H1 (cell line): Measurements from ENCODE around the gene PDC. TPM values are rescaled to one million over a fixed set of nuclear protein-coding genes. Genes with fewer than 3 reads are reported as not detected.

Experiments used
- CTCF ChIA-PET: fragments of 300-600 bp; sonication (Branson Sonifier 250); formaldehyde crosslinking; loops from one replicate; lab custom pipeline; 2021; ENCODE audit not compliant: partially characterized antibody; lab: Charles Lee
- POLR2A ChIA-PET: fragments of 300-600 bp; sonication (Branson Sonifier 250); formaldehyde crosslinking; loops from one replicate; lab custom pipeline; 2021; ENCODE audit warnings: inconsistent platforms; ENCODE audit not compliant: partially characterized antibody; lab: Charles Lee
- DNase-seq, 2 experiments: peaks; one replicate each; pipeline versions ENCODE4 v3.0.0 to v3.0.0-alpha.2; 2010 to 2022; ENCODE audit warnings: low spot score in 2 of 2, low read depth in 1 of 2, mixed read lengths in 1 of 2
- FAIRE-seq: peaks from 2 replicates; lab custom pipeline; 2011; peaks lifted over from hg19 to GRCh38; lab: Jason Lieb, UNC
- H2AFZ ChIP-seq: 2 replicates; pipeline ENCODE4 v1.8.1; 2012; ENCODE audit warnings: low read length, inconsistent platforms
- H2AK5ac ChIP-seq: 2 replicates; pipeline ENCODE4 v1.6.1; 2013; ENCODE audit warnings: low read depth, low read length
- H2BK120ac ChIP-seq: replicated peaks from 2 replicates; pipeline ENCODE3; 2013; ENCODE audit warnings: low read depth, low read length, inconsistent platforms
- H2BK12ac ChIP-seq: 2 replicates; pipeline ENCODE4 v1.6.1; 2013; ENCODE audit warnings: low read depth, low read length
- H2BK15ac ChIP-seq: 2 replicates; pipeline ENCODE4 v1.6.1; 2013; ENCODE audit warnings: low read length
- H2BK20ac ChIP-seq: 2 replicates; pipeline ENCODE4 v1.6.1; 2013; ENCODE audit warnings: low read length
- H2BK5ac ChIP-seq: 2 replicates; pipeline ENCODE4 v1.6.1; 2013; ENCODE audit warnings: low read depth, low read length
- H3K14ac ChIP-seq: 2 replicates; pipeline ENCODE4 v1.6.1; 2013; ENCODE audit warnings: inconsistent platforms; ENCODE audit not compliant: insufficient read length
- H3K18ac ChIP-seq: 2 replicates; pipeline ENCODE4 v1.6.1; 2013; ENCODE audit warnings: low read length; ENCODE audit errors: extremely low read depth
- H3K23ac ChIP-seq: 2 replicates; pipeline ENCODE4 v1.6.1; 2013; ENCODE audit warnings: inconsistent platforms; ENCODE audit not compliant: insufficient read length
- H3K23me2 ChIP-seq: 2 replicates; pipeline ENCODE4 v1.6.1; 2013; ENCODE audit warnings: low read depth, low read length
- H3K27ac ChIP-seq: 2 replicates; pipeline ENCODE4 v1.6.1; 2011; ENCODE audit warnings: low read depth, low read length, inconsistent platforms
- H3K27me3 ChIP-seq, 4 experiments: replicated peaks in 1 of 4; 1 replicate in 1 of 4; 2 replicates in 3 of 4; pipeline versions ENCODE4 v1.6.1 to v1.8.1; 2011 to 2013; ENCODE audit warnings: low read length in 3 of 4, mild to moderate bottlenecking in 3 of 4, inconsistent platforms in 2 of 4, mixed read lengths in 2 of 4, moderate library complexity in 1 of 4; ENCODE audit not compliant: control insufficient read depth in 3 of 4, insufficient read depth in 3 of 4; ENCODE audit errors: extremely low read depth in 1 of 4
- H3K36me3 ChIP-seq, 4 experiments: 2 replicates each; pipeline versions ENCODE4 v1.6.1 to v1.8.1; 2011 to 2013; ENCODE audit warnings: mild to moderate bottlenecking in 4 of 4, low read length in 3 of 4, moderate library complexity in 2 of 4, control low read depth in 1 of 4, inconsistent platforms in 1 of 4; ENCODE audit not compliant: insufficient read depth in 4 of 4, control insufficient read depth in 2 of 4
- H3K4ac ChIP-seq: replicated peaks from 2 replicates; pipeline ENCODE3; 2013; ENCODE audit warnings: low read length, low read depth, mixed read lengths, inconsistent platforms; ENCODE audit not compliant: insufficient read length
- H3K4me1 ChIP-seq, 4 experiments: replicated peaks in 1 of 4; 1 replicate in 1 of 4; 2 replicates in 3 of 4; pipeline versions ENCODE4 v1.6.1 to v1.8.1; 2011 to 2013; ENCODE audit warnings: low read length in 3 of 4, inconsistent platforms in 2 of 4, mixed read lengths in 1 of 4; ENCODE audit not compliant: insufficient read depth in 4 of 4, control insufficient read depth in 3 of 4
- H3K4me2 ChIP-seq, 2 experiments: 2 replicates each; pipeline versions ENCODE4 v1.6.1 to v1.8.1; 2011 to 2013; ENCODE audit warnings: low read depth in 2 of 2, low read length in 2 of 2, control low read depth in 1 of 2, inconsistent platforms in 1 of 2, mild to moderate bottlenecking in 1 of 2; ENCODE audit not compliant: insufficient read depth in 1 of 2
- H3K4me3 ChIP-seq, 4 experiments: fragments of 200-600, 300-600 bp in 1 of 4; sonication (generic), shearing (Covaris generic), sonication (Bioruptor Twin) in 1 of 4; 2 replicates each; pipeline versions ENCODE4 v1.5.1 to v1.8.1; 2011 to 2016; ENCODE audit warnings: low read length in 4 of 4, low read depth in 3 of 4, control low read depth in 2 of 4, inconsistent platforms in 2 of 4, mild to moderate bottlenecking in 2 of 4, mixed read lengths in 1 of 4, moderate library complexity in 1 of 4; ENCODE audit not compliant: insufficient read depth in 2 of 4; ENCODE audit errors: extremely low read depth in 1 of 4
- H3K56ac ChIP-seq: replicated peaks from 2 replicates; pipeline ENCODE3; 2013; ENCODE audit warnings: low read depth, mild to moderate bottlenecking, mixed read lengths, low read length, inconsistent platforms; ENCODE audit not compliant: insufficient read length
- H3K79me1 ChIP-seq: 2 replicates; pipeline ENCODE4 v1.6.1; 2013; ENCODE audit warnings: low read depth, low read length, control low read depth
- H3K79me2 ChIP-seq, 2 experiments: 2 replicates each; pipeline versions ENCODE4 v1.6.1 to v1.8.1; 2012 to 2013; ENCODE audit warnings: low read length in 2 of 2, mild to moderate bottlenecking in 2 of 2, inconsistent platforms in 1 of 2; ENCODE audit not compliant: insufficient read depth in 2 of 2, control insufficient read depth in 1 of 2
- H3K9ac ChIP-seq, 4 experiments: replicated peaks in 1 of 4; 1 replicate in 1 of 4; 2 replicates in 3 of 4; pipeline versions ENCODE4 v1.6.1 to v1.8.1; 2011 to 2013; ENCODE audit warnings: low read depth in 3 of 4, low read length in 3 of 4, control low read depth in 2 of 4, mild to moderate bottlenecking in 2 of 4, moderate library complexity in 2 of 4, inconsistent platforms in 1 of 4; ENCODE audit errors: extremely low read depth in 1 of 4
- H3K9me3 ChIP-seq, 2 experiments: 2 replicates each; pipeline versions ENCODE4 v1.6.1 to v1.8.1; 2012 to 2013; ENCODE audit warnings: mild to moderate bottlenecking in 2 of 2, moderate library complexity in 2 of 2, control low read depth in 1 of 2, inconsistent platforms in 1 of 2, low read depth in 1 of 2, low read length in 1 of 2, mixed read lengths in 1 of 2; ENCODE audit not compliant: insufficient read depth in 2 of 2
- H4K20me1 ChIP-seq, 2 experiments: replicated peaks in 1 of 2; 2 replicates each; pipeline versions ENCODE3 to v1.8.1; 2011 to 2013; ENCODE audit warnings: inconsistent platforms in 2 of 2, low read length in 2 of 2, mild to moderate bottlenecking in 1 of 2; ENCODE audit not compliant: insufficient read depth in 2 of 2, control insufficient read depth in 1 of 2
- H4K5ac ChIP-seq: 2 replicates; pipeline ENCODE4 v1.6.1; 2013; ENCODE audit warnings: low read length, low read depth, mixed read lengths, inconsistent platforms; ENCODE audit not compliant: insufficient read length
- H4K8ac ChIP-seq: 2 replicates; pipeline ENCODE4 v1.8.0; 2013; ENCODE audit warnings: mild to moderate bottlenecking, moderate library complexity, low read length, inconsistent platforms; ENCODE audit not compliant: insufficient read depth; ENCODE audit errors: extremely low read depth
- H4K91ac ChIP-seq: replicated peaks from 2 replicates; pipeline ENCODE3; 2013; ENCODE audit warnings: low read length, mixed read lengths, inconsistent platforms; ENCODE audit not compliant: insufficient read length
- CEBPB ChIP-seq: IDR thresholded peaks from 2 replicates; pipeline ENCODE4 v1.6.1; 2012; ENCODE audit warnings: low read depth, low read length
- CTBP2 ChIP-seq: IDR thresholded peaks from 2 replicates; pipeline ENCODE4 v1.7.0; 2011; ENCODE audit warnings: borderline replicate concordance, mild to moderate bottlenecking, moderate library complexity, mixed read lengths, low read length; ENCODE audit not compliant: insufficient read depth, insufficient read length
- POLR2A ChIP-seq, 2 experiments: IDR thresholded peaks; 1 replicate in 1 of 2; 2 replicates in 1 of 2; pipeline ENCODE4 v1.6.1; 2011; ENCODE audit warnings: low read depth in 2 of 2, low read length in 2 of 2, mild to moderate bottlenecking in 2 of 2; ENCODE audit errors: control extremely low read depth in 1 of 2
- SIN3A ChIP-seq, 2 experiments: IDR thresholded peaks in 1 of 2; conservative IDR thresholded peaks in 1 of 2; 2 replicates each; pipeline ENCODE4 v1.6.1; 2011 to 2012; ENCODE audit warnings: low read length in 2 of 2, improper control_type of control experiment in 1 of 2, low read depth in 1 of 2, mild to moderate bottlenecking in 1 of 2
- TEAD4 ChIP-seq: IDR thresholded peaks from 2 replicates; pipeline ENCODE4 v1.6.1; 2012; ENCODE audit warnings: low read depth, low read length, inconsistent platforms, mixed read lengths
- WGBS, 2 experiments: shearing (Covaris generic) in 1 of 2; methylation state at CpG; one replicate each; pipeline versions ENCODE4 v1.1.6 to v1.1.7; 2013 to 2015; ENCODE audit warnings: low lambda C conversion rate in 2 of 2, mixed read lengths in 2 of 2, inconsistent platforms in 1 of 2, low coverage in 1 of 2, missing lambda C conversion rate in 1 of 2; ENCODE audit not compliant: insufficient replicate concordance in 2 of 2, insufficient coverage in 1 of 2, insufficient read length in 1 of 2; ENCODE audit errors: extremely low coverage in 1 of 2, missing lambda C conversion rate in 1 of 2; 5-methylcytosine and 5-hydroxymethylcytosine counted together
- polyA plus RNA-seq, 7 experiments: library from polyadenylated mRNA; depleted of rRNA in 3 of 7; stranded (reverse) in 5 of 7; unstranded in 2 of 7; fragments of >200 nt in 5 of 7; fragments of 200-250 nt in 2 of 7; gene quantifications; 1 replicate in 5 of 7; 2 replicates in 1 of 7; 4 replicates in 1 of 7; pipeline versions ENCODE4 v1.2.1 to v1.2.3, GENCODE V29; 2011 to 2013; ENCODE audit warnings: missing spikeins in 2 of 7, mixed read lengths in 2 of 7
- total RNA-seq: library from RNA; stranded (reverse); fragmentation: NEBNext Ultra II Directional; extraction: Animal tissue kit (Norgen Biotek cat#: 25700); gene quantifications from 2 replicates; pipeline ENCODE4 v1.2.1, GENCODE V29; 2021

The PDC gene
- total and polyA plus RNA-seq, 2 of the 8 experiments (the other 6 are each of a cell fraction or from before 2014, with no cell fraction given), result not detected

GRCh38 chr1:186481303-186481888 is 20.5 kb upstream of the PDC start:
- Histone ChIP-seq H4K8ac (no peak overlapping the region), H3K4ac (no peak overlapping the region), H3K4me3 (no peak overlapping the region), H3K14ac (no peak overlapping the region), H2AFZ (no peak overlapping the region), H3K27ac (no peak overlapping the region), H4K5ac (no peak overlapping the region), H3K9me3 (no peaks in the 10 kb centered on the region), H4K91ac (no peak overlapping the region), H2BK20ac (no peak overlapping the region), H3K9ac (no peak overlapping the region), H3K23me2 (no peaks in the 10 kb centered on the region), H3K79me1 (no peaks in the 10 kb centered on the region), H3K56ac (no peak overlapping the region), H3K36me3 (no peaks in the 10 kb centered on the region), H3K4me1 (no peaks in the 10 kb centered on the region), H2BK5ac (no peak overlapping the region), H2AK5ac (no peak overlapping the region), H3K23ac (no peak overlapping the region), H3K4me2 (no peak overlapping the region), H4K20me1 (no peaks in the 10 kb centered on the region), H3K79me2 (no peaks in the 10 kb centered on the region), H3K27me3 (no peaks in the 10 kb centered on the region)
- 86% methylated on average over 2 of the region's 2 CpGs; no CpG with 5 or more reads in 1 of the 2 experiments for WGBS, 2 experiments
- CTCF ChIA-PET, result interaction anchor here (0.6 to 1.6 kb wide), 4 partner anchors 18 to 367 kb away, joined by 3 read pairs; no protein-coding TSS in a partner anchor
- no peak for FAIRE-seq
- no peak for DNase-seq
- POLR2A ChIA-PET, result no interaction called here
- no peak for TF ChIP-seq TEAD4
- TF ChIP-seq CEBPB, result no peak
- no peak for TF ChIP-seq SIN3A (conservative IDR thresholded peaks at IDR 0.05 in 1 of 2, IDR thresholded peaks at IDR 0.05 in 1 of 2; ENCODE audit: low read depth in 1 of 2, low read length in 2 of 2)
- no peak for TF ChIP-seq CTBP2
- no peak for TF ChIP-seq POLR2A (IDR thresholded peaks at IDR 0.05; ENCODE audit: control extremely low read depth in 1 of 2, low read depth in 2 of 2, low read length in 2 of 2)
- TF ChIP-seq, all 59 proteins: peak for 0
- H3K18ac ChIP-seq, result no peak overlapping the region
- H2BK12ac ChIP-seq, result no peak overlapping the region
- no peak overlapping the region for H2BK15ac ChIP-seq
- H2BK120ac ChIP-seq, result no peak overlapping the region
